HG02759 (cell line): ENCODE results near the gene KRT72.
A peak's percentile ranks its signal among the peaks of the same experiment; 100 is the strongest.
"Not testable (repeated sequence)": the region's sequence is repeated elsewhere in the genome, so short reads cannot be mapped to it uniquely, and the experiment has no call there.

Experiments used
- ATAC-seq: cut with Tn5 transposase; IDR thresholded peaks from one replicate; pipeline ENCODE4 v1.9.1; 2021; ENCODE audit warnings: mild to moderate bottlenecking, moderate library complexity; ENCODE audit not compliant: unreplicated experiment

KRT72 gene

DNA sequence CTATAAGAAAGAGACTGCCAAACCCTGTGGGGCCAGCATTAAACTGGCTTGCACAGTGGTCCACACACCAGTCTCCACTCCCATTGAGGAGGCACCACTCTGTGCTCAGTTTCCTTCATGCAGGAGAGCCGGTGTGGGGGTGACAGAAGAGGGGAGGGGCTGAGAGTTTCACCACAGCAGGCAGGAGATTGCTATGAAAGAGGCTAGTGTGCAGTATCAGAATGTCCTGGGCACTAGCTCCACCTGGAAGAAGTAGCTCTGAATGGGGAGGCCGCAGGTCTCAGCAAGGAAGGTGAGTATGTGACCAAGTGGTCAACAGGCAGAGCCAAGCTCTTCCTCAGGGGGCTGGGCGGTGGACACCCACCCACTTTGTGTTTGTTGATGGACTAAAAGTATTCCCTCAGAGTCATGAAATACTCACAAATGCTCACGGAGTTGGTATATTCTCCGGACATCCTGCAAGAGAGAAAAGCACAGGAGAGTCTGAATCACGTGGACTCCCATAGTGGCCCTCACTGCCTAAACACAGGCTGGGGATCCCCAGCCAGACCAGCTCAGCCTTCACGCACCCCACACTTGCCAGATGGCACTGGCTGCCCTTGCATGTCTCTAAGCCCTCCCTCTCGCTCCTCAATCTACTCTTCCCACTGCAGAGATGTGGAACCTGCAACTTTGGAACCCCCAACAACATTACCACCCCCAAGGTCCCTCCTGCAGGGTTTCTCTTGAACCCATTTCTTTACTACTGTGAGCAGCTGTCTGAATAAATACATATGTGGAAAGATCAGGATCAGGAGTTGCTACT lies 7.8 kb upstream of the KRT72 start:
- no peak for ATAC-seq

GRCh38 chr12:52608161-52608560 lies 6.9 kb upstream of the KRT72 start:
- ATAC-seq: no peak

DNA sequence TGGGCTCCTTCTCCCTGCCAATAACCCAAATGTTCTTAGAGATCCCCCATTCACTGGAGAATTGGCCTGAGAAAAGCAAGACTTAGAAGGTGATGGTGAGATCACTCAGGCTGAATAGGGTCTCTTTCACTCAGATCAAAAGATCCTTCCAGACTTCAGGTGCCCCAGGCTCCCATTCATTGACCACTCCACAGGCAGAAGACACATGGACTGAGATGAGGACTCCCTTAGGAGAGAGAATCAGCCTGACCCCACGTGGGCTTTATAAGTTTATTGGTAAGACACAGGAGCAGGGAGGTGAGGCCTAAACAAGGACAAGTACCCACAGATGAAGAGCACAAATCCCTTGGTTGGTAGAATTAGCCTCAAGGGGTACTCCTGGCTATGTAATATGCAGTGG lies 6.1 kb upstream of the KRT72 start:
- no peak for ATAC-seq

DNA sequence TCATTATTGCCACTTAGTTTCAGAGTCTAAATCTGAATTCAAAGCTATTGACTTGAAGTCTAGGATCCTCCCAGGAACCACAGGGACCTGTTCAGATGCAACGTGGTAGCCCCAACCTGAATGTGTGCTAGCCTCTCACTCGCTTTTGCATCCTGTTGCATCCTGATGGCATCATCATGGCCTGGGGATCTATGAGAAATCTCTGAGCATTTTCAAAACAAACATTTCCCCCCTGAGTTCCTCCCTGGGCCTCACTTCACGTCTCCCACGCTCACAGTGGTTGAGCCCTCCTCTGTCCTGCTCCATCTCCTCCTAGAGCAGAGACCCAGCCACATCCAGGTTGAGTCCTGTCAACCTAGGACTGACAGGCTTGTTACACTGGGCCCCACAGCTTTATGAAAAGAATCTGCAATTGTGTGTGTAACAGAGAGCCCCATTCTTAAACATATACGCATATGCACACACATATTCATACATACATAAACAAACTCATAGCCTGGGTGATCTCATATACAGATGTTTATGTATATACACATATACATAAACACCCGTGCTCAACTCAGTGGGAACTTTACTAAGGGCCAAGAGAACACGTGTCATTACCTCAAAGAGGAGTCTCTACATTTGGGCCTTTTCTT lies 5.4 kb upstream of the KRT72 start:
- no peak for ATAC-seq

DNA sequence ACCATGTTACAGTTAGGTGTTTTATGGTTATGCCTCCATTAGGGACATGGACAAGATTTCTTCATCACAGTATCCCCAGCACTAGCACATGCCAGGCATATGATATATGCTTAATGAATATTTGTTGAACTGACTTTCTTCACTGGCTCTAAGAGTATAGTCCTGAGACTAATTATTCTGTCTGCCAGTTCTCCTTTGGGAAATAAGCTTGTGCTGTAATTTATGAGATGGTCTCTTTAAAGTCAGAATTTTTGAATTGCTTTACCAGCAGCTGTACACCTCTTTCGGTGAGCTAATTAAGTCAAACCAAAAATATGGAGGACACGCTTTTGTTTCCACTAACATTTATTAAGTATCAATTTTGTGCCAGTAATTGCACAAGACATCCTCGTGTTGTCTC lies 4.8 kb upstream of the KRT72 start:
- no peak for ATAC-seq

DNA sequence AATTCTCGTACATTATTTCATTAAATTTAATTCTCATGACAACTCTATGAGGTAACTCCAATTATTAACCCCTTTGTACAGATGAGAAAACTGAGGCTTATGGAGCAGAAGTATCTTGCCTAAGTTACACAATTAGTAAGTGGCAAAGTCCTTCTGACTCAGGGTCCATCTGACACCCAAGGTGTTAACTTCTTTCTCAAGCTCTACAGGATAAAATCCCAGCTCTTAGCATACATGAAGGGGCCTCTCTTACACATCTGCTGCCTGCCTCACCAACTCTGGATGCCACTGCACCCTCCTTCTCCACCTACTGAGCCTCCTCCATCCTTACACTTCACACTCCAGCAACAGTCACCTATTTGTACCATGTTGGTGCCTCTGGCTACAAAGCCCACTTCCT lies 4.3 kb upstream of the KRT72 start:
- ATAC-seq: no peak

GRCh38 chr12:52604859-52605258 lies 3.6 kb upstream of the KRT72 start:
- no peak for ATAC-seq

GRCh38 chr12:52603314-52603713 lies 2.1 kb upstream of the KRT72 start:
- ATAC-seq: no peak

DNA sequence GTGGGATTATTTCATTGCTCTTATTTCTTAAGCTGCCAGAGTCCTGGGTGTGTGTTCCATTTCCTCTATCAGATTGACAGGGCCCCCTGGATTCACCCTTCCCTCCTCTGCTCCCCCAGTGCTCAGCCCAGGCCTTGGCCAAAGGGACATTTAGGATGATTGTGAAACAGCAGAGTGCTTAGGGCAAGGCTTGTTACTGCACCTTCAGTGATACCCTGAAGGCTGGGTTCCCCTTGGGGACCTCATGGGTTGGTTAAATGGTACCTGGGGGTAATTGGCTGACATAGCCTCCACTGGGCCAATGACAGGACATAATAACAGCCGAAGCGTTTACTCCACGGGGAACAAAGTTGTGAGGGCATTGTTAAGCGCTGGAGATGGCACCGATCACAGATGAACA lies 1.3 kb upstream of the KRT72 start:
- ATAC-seq: no peak

DNA sequence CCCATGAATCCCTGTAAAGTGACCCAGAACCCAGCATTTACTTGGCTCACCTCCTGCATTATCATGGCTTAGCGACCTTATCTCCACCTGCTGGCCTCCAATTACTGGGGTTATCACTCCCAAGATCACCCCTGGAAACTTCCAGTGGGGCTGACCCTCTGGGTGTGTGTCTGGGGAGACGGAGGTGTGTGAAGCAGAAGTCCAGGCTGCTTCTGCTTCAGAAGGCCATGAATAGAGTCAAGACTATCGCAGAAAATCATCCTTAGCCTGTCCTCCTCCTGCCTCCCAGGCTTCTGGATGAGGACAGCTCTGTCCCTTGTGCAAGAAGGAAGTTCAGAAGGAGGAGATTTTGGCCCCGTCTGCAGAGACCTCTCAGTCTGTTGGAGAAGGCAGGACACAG lies 408 bp upstream of the KRT72 start:
- ATAC-seq: no peak

GRCh38 chr12:52600475-52600874 lies 788 bp downstream of the KRT72 start:
- no peak for ATAC-seq

DNA sequence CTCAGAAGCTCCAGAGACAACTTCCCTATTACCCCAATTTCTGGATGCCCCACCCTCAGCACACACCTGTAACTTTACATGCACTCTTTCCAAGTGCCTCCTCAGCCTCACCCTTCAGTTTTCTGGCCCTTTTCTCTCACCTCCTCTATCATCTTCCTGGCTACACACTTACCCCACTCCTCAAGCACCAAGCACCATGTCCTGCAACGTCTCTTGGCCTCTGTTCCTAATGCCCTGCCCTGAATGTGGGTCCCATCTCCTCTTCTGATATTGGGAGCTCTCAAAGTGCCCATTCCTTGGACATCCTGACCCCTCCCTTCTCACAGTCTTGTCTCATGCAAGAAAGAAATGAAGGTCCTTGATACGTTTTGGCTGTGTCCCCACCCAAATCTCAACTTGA lies 1.2 kb downstream of the KRT72 start:
- no peak for ATAC-seq

GRCh38 chr12:52598966-52599365 lies 2.3 kb downstream of the KRT72 start:
- no peak for ATAC-seq

GRCh38 chr12:52594237-52594636 lies 7.0 kb downstream of the KRT72 start:
- not testable (repeated sequence) for ATAC-seq

- ATAC-seq: no peak
These were observed 9.7 kb downstream of the KRT72 start for GRCh38 chr12:52591521-52591920.

DNA sequence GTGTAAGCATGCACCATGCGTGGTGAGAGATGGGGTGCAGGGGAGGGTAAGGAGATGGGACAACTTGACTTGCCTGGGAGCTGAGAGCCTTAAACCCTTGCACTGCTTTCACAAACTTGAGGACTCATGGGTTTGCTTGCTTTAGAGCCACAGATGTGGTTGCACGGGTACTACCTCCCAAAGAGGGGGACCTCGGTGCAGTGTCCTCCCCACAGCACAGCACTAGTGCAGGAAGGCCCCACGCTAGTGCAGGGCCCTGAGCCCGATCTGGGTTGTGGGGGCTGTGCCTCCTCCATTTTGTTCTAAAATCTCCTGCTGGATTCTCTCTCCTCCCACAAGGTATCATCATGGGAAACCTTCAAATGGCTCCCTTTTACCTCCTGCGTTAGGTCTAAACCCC lies 11.2 kb downstream of the KRT72 start:
- no peak for ATAC-seq

DNA sequence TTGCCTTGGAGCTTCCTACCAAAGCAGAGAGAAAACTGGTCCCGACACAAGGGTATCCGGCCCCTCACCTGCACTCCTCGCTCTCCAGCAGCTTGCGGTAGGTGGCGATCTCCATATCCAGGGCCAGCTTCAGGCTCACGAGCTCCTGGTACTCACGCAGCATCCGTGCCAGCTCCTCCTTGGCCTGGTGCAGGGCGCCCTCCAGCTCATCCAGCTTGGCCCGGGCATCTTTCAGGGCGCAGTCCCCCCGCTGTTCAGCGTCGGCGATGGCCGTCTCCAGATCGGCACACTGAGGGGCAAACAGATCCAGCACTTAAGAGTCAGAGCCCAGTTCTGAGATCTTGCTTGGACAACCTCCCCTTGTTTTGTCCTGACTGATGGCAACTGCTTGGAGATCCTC lies 13.7 kb downstream of the KRT72 start:
- ATAC-seq: no peak

DNA sequence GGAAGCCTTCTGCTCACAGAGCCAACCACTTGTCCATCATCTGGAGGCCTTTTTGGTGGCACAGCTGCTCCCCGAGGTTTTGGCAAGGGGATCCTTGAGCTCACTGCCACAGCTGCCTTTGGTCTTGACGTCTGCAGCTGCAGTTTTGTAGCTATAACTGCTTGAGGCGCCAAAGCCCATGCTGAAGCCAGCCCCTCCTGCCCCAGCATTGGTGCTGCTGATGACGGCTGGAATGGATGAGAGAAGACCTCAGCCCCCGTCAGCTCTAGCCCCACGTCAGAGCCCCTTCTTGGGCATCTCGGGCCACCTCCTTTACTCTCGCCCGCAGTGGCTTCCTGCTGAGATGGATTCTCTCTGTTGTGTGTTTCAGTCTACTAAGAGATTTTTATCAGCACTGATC lies 15.3 kb downstream of the KRT72 start:
- no peak for ATAC-seq

GRCh38 chr12:52585066-52585465 lies 16.2 kb downstream of the KRT72 start:
- ATAC-seq: no peak

DNA sequence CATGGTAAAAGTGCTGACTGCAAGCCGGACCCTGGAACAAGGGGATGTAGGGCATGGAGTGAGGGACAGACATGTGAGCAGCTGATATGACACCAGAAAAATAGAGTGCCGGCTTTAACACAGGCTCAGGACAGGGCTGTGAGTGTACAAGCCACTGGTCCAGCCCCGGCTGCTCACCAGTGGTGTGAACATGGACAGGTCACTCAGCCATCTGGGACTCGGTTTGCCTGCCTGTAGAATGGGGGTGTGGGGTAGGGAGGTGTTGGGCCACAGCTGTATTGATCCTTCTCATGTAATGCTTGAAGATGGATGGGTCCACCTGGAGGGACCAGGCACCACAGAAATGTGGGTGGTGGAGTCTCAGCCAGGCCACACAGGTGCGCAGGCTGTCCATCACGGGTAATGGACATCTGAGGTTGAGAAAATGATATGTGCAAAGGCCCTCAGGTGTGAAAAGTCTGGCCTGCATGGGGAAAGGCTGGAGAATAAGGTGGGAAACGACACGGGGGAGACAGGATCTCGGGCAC lies 17.0 kb downstream of the KRT72 start:
- no peak for ATAC-seq

- peak; percentile 54 for ATAC-seq
These were observed 18.2 kb downstream of the KRT72 start for GRCh38 chr12:52582971-52583456.

- ATAC-seq: no peak
These were observed 18.8 kb downstream of the KRT72 start for GRCh38 chr12:52582486-52582885.
